NCI-H2196 (cell line): Measurements from ENCODE around the gene CCDC88A.
"Not testable (repeated sequence)": the region's sequence is repeated elsewhere in the genome, so short reads cannot be mapped to it uniquely, and the experiment has no call there.

ENCODE experiments used
- DNase-seq: peaks from one replicate; lab custom pipeline; 2025; ENCODE audit not compliant: unreplicated experiment; lab: John Stamatoyannopoulos, UW

The CCDC88A gene

GRCh38 chr2:55245411-55245810, 174.2 kb downstream of the CCDC88A start:
- no peak for DNase-seq

- DNase-seq, result no peak
Measured at GRCh38 chr2:55242617-55243016, 177.0 kb downstream of the CCDC88A start.

GRCh38 chr2:55241582-55241981, 178.1 kb downstream of the CCDC88A start:
- DNase-seq, result not testable (repeated sequence)

DNA sequence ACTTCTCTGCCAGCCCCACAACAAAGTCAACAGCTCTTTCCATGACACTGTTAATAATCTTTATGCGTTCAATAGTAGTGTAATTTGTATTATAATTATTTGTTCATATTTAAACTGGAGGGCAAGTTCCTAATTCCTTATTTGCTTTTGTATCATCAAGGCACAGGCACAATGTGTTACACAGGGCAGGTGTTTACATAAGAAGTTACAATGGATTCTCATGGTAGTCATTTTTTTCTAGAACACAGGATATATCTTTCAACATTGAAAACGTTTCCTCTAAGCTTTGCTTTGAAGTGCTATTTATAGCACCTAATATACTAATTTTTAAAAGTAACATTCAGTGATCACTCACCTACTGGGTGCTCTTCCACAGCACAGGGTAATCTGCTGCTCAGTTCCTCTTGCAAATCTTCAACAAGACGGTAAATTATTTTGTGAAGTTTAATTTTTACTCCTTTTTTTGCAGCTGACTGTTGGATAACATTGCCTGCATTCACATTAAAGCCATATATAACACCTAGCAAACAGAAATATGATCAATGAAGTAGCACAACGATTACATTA, 179.9 kb downstream of the CCDC88A start:
- no peak for DNase-seq
